ENCODE data around the gene AGBL4. TPM values are rescaled to one million over a fixed set of nuclear protein-coding genes. Genes with fewer than 3 reads are reported as not detected.

Gene AGBL4
- total RNA-seq, 1 donor from 2014 or later = not detected

- no peaks in the 10 kb centered on the region for H3K27me3 Mint-ChIP-seq (ENCODE audit: insufficient read depth)
- intact Hi-C loops (cut with micrococcal nuclease) = no loop called here
- DNase-seq (ENCODE audit: low spot score) = no peak
- no peaks in the 10 kb centered on the region for H3K4me1 Mint-ChIP-seq (ENCODE audit: low read depth)
- no peaks in the 10 kb centered on the region for H3K9me3 Mint-ChIP-seq
- H3K27ac Mint-ChIP-seq = no peak overlapping the region
- no peak overlapping the region for H3K4me3 Mint-ChIP-seq
- no peaks in the 10 kb centered on the region for H3K36me3 Mint-ChIP-seq (ENCODE audit: low read depth)
These were observed 1027.4 kb downstream of the AGBL4 start for GRCh38 chr1:48996311-48996710.

- H3K36me3 Mint-ChIP-seq (ENCODE audit: low read depth) = no peaks in the 10 kb centered on the region
- no peak for DNase-seq (ENCODE audit: low spot score)
- no peak overlapping the region for H3K4me3 Mint-ChIP-seq
- H3K4me1 Mint-ChIP-seq (ENCODE audit: low read depth) = no peaks in the 10 kb centered on the region
- intact Hi-C loops (cut with micrococcal nuclease) = no loop called here
- peaks cover 5% of the 10 kb centered on the region for H3K9me3 Mint-ChIP-seq
- H3K27ac Mint-ChIP-seq = no peak overlapping the region
- peaks cover 1% of the 10 kb centered on the region for H3K27me3 Mint-ChIP-seq (ENCODE audit: insufficient read depth)
These were observed 1035.0 kb downstream of the AGBL4 start for GRCh38 chr1:48988633-48989197.

- DNase-seq (ENCODE audit: low spot score) = no peak
- H3K9me3 Mint-ChIP-seq = peaks cover 3% of the 10 kb centered on the region
- no peak overlapping the region for H3K27ac Mint-ChIP-seq
- H3K4me1 Mint-ChIP-seq (ENCODE audit: low read depth) = no peaks in the 10 kb centered on the region
- no peak overlapping the region for H3K4me3 Mint-ChIP-seq
- intact Hi-C loops (cut with micrococcal nuclease) = no loop called here
- no peaks in the 10 kb centered on the region for H3K27me3 Mint-ChIP-seq (ENCODE audit: insufficient read depth)
- H3K36me3 Mint-ChIP-seq (ENCODE audit: low read depth) = no peaks in the 10 kb centered on the region
These were observed 1043.8 kb downstream of the AGBL4 start for GRCh38 chr1:48979940-48980339.

- intact Hi-C loops (cut with micrococcal nuclease) = no loop called here
- Mint-ChIP-seq H3K4me3 (no peak overlapping the region), H3K27me3 (ENCODE audit: insufficient read depth) (no peaks in the 10 kb centered on the region), H3K4me1 (ENCODE audit: low read depth) (no peaks in the 10 kb centered on the region), H3K9me3 (peaks cover 3% of the 10 kb centered on the region), H3K36me3 (ENCODE audit: low read depth) (no peaks in the 10 kb centered on the region), H3K27ac (no peak overlapping the region)
- no peak for DNase-seq (ENCODE audit: low spot score)
These were observed 1045.3 kb downstream of the AGBL4 start for GRCh38 chr1:48978413-48978812.

- Mint-ChIP-seq H3K27ac (no peak overlapping the region), H3K4me1 (ENCODE audit: low read depth) (no peaks in the 10 kb centered on the region), H3K9me3 (peaks cover 3% of the 10 kb centered on the region), H3K4me3 (no peak overlapping the region), H3K27me3 (ENCODE audit: insufficient read depth) (no peaks in the 10 kb centered on the region), H3K36me3 (ENCODE audit: low read depth) (no peaks in the 10 kb centered on the region)
- DNase-seq (ENCODE audit: low spot score) = no peak
- intact Hi-C loops (cut with micrococcal nuclease) = no loop called here
These were observed 1046.5 kb downstream of the AGBL4 start for GRCh38 chr1:48977273-48977672.

- H3K27ac Mint-ChIP-seq = no peak overlapping the region
- H3K4me1 Mint-ChIP-seq (ENCODE audit: low read depth) = no peaks in the 10 kb centered on the region
- H3K9me3 Mint-ChIP-seq = no peaks in the 10 kb centered on the region
- peaks cover 2% of the 10 kb centered on the region for H3K27me3 Mint-ChIP-seq (ENCODE audit: insufficient read depth)
- H3K4me3 Mint-ChIP-seq = no peak overlapping the region
- DNase-seq (ENCODE audit: low spot score) = no peak
- intact Hi-C loops (cut with micrococcal nuclease) = no loop called here
- no peaks in the 10 kb centered on the region for H3K36me3 Mint-ChIP-seq (ENCODE audit: low read depth)
These were observed 1053.8 kb downstream of the AGBL4 start for GRCh38 chr1:48969971-48970370.

- Mint-ChIP-seq H3K4me1 (ENCODE audit: low read depth) (no peaks in the 10 kb centered on the region), H3K36me3 (ENCODE audit: low read depth) (no peaks in the 10 kb centered on the region), H3K27me3 (ENCODE audit: insufficient read depth) (peaks cover 2% of the 10 kb centered on the region), H3K27ac (no peak overlapping the region), H3K9me3 (no peaks in the 10 kb centered on the region), H3K4me3 (no peak overlapping the region)
- DNase-seq (ENCODE audit: low spot score) = no peak
- intact Hi-C loops (cut with micrococcal nuclease) = no loop called here
These were observed 1056.4 kb downstream of the AGBL4 start for GRCh38 chr1:48967318-48967717.

GRCh38 chr1:48966583-48966982 lies 1057.2 kb downstream of the AGBL4 start:
- H3K4me3 Mint-ChIP-seq = no peak overlapping the region
- H3K9me3 Mint-ChIP-seq = no peaks in the 10 kb centered on the region
- intact Hi-C loops (cut with micrococcal nuclease) = no loop called here
- no peak overlapping the region for H3K27ac Mint-ChIP-seq
- no peak for DNase-seq (ENCODE audit: low spot score)
- H3K27me3 Mint-ChIP-seq (ENCODE audit: insufficient read depth) = peaks cover 2% of the 10 kb centered on the region
- H3K4me1 Mint-ChIP-seq (ENCODE audit: low read depth) = no peaks in the 10 kb centered on the region
- no peaks in the 10 kb centered on the region for H3K36me3 Mint-ChIP-seq (ENCODE audit: low read depth)

GRCh38 chr1:48960320-48960719 lies 1063.4 kb downstream of the AGBL4 start:
- intact Hi-C loops (cut with micrococcal nuclease) = no loop called here
- no peaks in the 10 kb centered on the region for H3K4me1 Mint-ChIP-seq (ENCODE audit: low read depth)
- no peaks in the 10 kb centered on the region for H3K27me3 Mint-ChIP-seq (ENCODE audit: insufficient read depth)
- DNase-seq (ENCODE audit: low spot score) = no peak
- no peak overlapping the region for H3K27ac Mint-ChIP-seq
- no peak overlapping the region for H3K4me3 Mint-ChIP-seq
- no peaks in the 10 kb centered on the region for H3K36me3 Mint-ChIP-seq (ENCODE audit: low read depth)
- H3K9me3 Mint-ChIP-seq = no peaks in the 10 kb centered on the region

GRCh38 chr1:48955774-48956173 lies 1068.0 kb downstream of the AGBL4 start:
- intact Hi-C loops (cut with micrococcal nuclease) = no loop called here
- DNase-seq (ENCODE audit: low spot score) = no peak
- Mint-ChIP-seq H3K4me3 (no peak overlapping the region), H3K36me3 (ENCODE audit: low read depth) (no peaks in the 10 kb centered on the region), H3K27ac (no peak overlapping the region), H3K4me1 (ENCODE audit: low read depth) (no peaks in the 10 kb centered on the region), H3K27me3 (ENCODE audit: insufficient read depth) (no peaks in the 10 kb centered on the region), H3K9me3 (no peaks in the 10 kb centered on the region)

- Mint-ChIP-seq H3K36me3 (ENCODE audit: low read depth) (no peaks in the 10 kb centered on the region), H3K27ac (no peak overlapping the region), H3K27me3 (ENCODE audit: insufficient read depth) (peaks cover under 1% of the 10 kb centered on the region), H3K9me3 (no peaks in the 10 kb centered on the region), H3K4me3 (no peak overlapping the region), H3K4me1 (ENCODE audit: low read depth) (no peaks in the 10 kb centered on the region)
- intact Hi-C loops (cut with micrococcal nuclease) = no loop called here
- no peak for DNase-seq (ENCODE audit: low spot score)
These were observed 1070.1 kb downstream of the AGBL4 start for GRCh38 chr1:48953617-48954016.

- Mint-ChIP-seq H3K36me3 (ENCODE audit: low read depth) (no peaks in the 10 kb centered on the region), H3K4me3 (no peak overlapping the region), H3K27ac (no peak overlapping the region), H3K4me1 (ENCODE audit: low read depth) (no peaks in the 10 kb centered on the region), H3K27me3 (ENCODE audit: insufficient read depth) (peaks cover 6% of the 10 kb centered on the region), H3K9me3 (no peaks in the 10 kb centered on the region)
- DNase-seq (ENCODE audit: low spot score) = no peak
- intact Hi-C loops (cut with micrococcal nuclease) = no loop called here
These were observed 1075.2 kb downstream of the AGBL4 start for GRCh38 chr1:48948562-48948961.

GRCh38 chr1:48947761-48948537 lies 1075.8 kb downstream of the AGBL4 start:
- no peaks in the 10 kb centered on the region for H3K9me3 Mint-ChIP-seq
- intact Hi-C loops (cut with micrococcal nuclease) = no loop called here

More at GRCh38 chr1:48947761-48948537, 1075.8 kb downstream of the AGBL4 start:
- H3K27me3 Mint-ChIP-seq (ENCODE audit: insufficient read depth) = peaks cover 6% of the 10 kb centered on the region
- H3K36me3 Mint-ChIP-seq (ENCODE audit: low read depth) = no peaks in the 10 kb centered on the region
- no peaks in the 10 kb centered on the region for H3K4me1 Mint-ChIP-seq (ENCODE audit: low read depth)
- H3K4me3 Mint-ChIP-seq = no peak overlapping the region
- no peak for DNase-seq (ENCODE audit: low spot score)
- no peak overlapping the region for H3K27ac Mint-ChIP-seq

All from activated T-helper 1 cell treated with anti-CD3 and anti-CD28 coated beads, Interleukin-12 subunit alpha, Interleukin-12 subunit beta, Interleukin-2, Interleukin-4 antibody, amounts not matched to agents 30 ng/mL and 10 ng/mL and 1 ng/mL, durations not matched to agents 14 hours and 24 hours and 36 hours (primary cell).